ENCODE measurements around the gene ALDOC. TPM values are rescaled to one million over a fixed set of nuclear protein-coding genes. Genes with fewer than 3 reads are reported as not detected.

Gene ALDOC
- total RNA-seq, 1 donor from 2014 or later = 73.4 TPM

GRCh38 chr17:28571361-28572122, 5.2 kb downstream of the ALDOC start, which contains the start of gene PIGS:
PIGS (minus strand) TSS chr17:28571524; CDS start chr17:28571496, 28 bp downstream.
- intact Hi-C loops (cut with micrococcal nuclease) = loop anchor here (1.0 to 5.0 kb wide), 3 partner anchors 19 to 41 kb away; partner anchors contain the start of genes RSKR, SPAG5 and UNC119
- TF ChIP-seq CTCF (IDR thresholded peaks at IDR 0.05) = no peak
- peak within 1 kb of the TSS; percentile 87 for H3K27ac Mint-ChIP-seq
- ChIA-PET CTCF (interaction anchor here (0.6 to 2.0 kb wide), 6 partner anchors 9 to 31 kb away, joined by 3 to 19 read pairs (median 3); partner anchors contain the start of gene SPAG5), POLR2A (interaction anchor here (0.6 to 9.2 kb wide), 19 partner anchors 13 to 571 kb away, joined by 3 to 160 read pairs (median 4); partner anchors contain the start of genes BLTP2, PHF12, POLDIP2 and PROCA1)
- ATAC-seq (ENCODE audit: low read depth) = peak; percentile 94
- H3K4me3 Mint-ChIP-seq = peak within 1 kb of the TSS; percentile 95
- H3K9me3 Mint-ChIP-seq = no peaks in the 10 kb centered on the region
- peak; percentile 84 for DNase-seq
- peaks cover 62% of the 10 kb centered on the region for H3K4me1 Mint-ChIP-seq
- H3K27me3 Mint-ChIP-seq = no peaks in the 10 kb centered on the region
- H3K36me3 Mint-ChIP-seq (ENCODE audit: low read depth) = peaks cover 29% of the 10 kb centered on the region

GRCh38 chr17:28570716-28571360, 5.9 kb downstream of the ALDOC start:
- ChIA-PET POLR2A (interaction anchor here (0.6 to 9.2 kb wide), 19 partner anchors 12 to 572 kb away, joined by 3 to 160 read pairs (median 4); partner anchors contain the start of genes BLTP2, PHF12, POLDIP2 and PROCA1), CTCF (interaction anchor here (0.6 to 2.0 kb wide), 6 partner anchors 9 to 42 kb away, joined by 3 to 19 read pairs (median 3); partner anchors contain the start of gene SPAG5)
- DNase-seq = peak; percentile 40
- Mint-ChIP-seq H3K27ac (peak overlapping the region; percentile 87), H3K4me3 (peak overlapping the region; percentile 95), H3K4me1 (peaks cover 60% of the 10 kb centered on the region), H3K36me3 (ENCODE audit: low read depth) (peaks cover 29% of the 10 kb centered on the region), H3K9me3 (no peaks in the 10 kb centered on the region), H3K27me3 (no peaks in the 10 kb centered on the region)
- intact Hi-C loops (cut with micrococcal nuclease) = loop anchor here (1.0 to 5.0 kb wide), 3 partner anchors 19 to 41 kb away; partner anchors contain the start of genes RSKR, SPAG5 and UNC119
- TF ChIP-seq CTCF (IDR thresholded peaks at IDR 0.05) = no peak
- ATAC-seq (ENCODE audit: low read depth) = peak; percentile 12

DNA sequence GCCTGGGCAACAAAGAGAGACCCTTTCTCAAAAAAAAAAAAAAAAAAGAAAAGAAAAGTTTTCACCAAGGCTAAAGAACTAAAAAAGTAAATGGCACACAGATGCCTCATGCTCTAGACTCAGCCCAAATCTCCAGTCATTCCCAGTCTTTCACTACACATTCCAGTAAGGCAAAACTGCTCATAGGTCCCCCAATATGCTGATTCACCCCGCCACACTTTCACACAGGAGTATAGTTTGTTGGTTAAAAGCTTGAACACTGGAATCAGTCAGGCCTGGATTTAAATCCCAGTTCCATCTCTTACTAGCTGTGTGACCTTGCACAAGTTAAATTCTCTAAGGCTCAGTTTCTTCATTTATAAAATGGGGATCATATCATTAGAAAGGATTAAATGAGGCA, 7.2 kb downstream of the ALDOC start:
- peak overlapping the region; percentile 7 for H3K27ac Mint-ChIP-seq
- no peaks in the 10 kb centered on the region for H3K9me3 Mint-ChIP-seq
- H3K4me3 Mint-ChIP-seq = peak overlapping the region; percentile 95
- no peak for TF ChIP-seq CTCF (IDR thresholded peaks at IDR 0.05)
- peaks cover 32% of the 10 kb centered on the region for H3K36me3 Mint-ChIP-seq (ENCODE audit: low read depth)
- ChIA-PET CTCF (interaction anchor here (1.3 kb wide), 1 partner anchor 43 kb away, joined by 3 read pairs; no protein-coding TSS in a partner anchor), POLR2A (interaction anchor here (0.7 to 9.2 kb wide), 6 partner anchors 8 to 1344 kb away, joined by 3 to 160 read pairs (median 6); partner anchors contain the start of genes SPAG5 and UNC119)
- ATAC-seq (ENCODE audit: low read depth) = no peak
- H3K27me3 Mint-ChIP-seq = no peaks in the 10 kb centered on the region
- H3K4me1 Mint-ChIP-seq = peaks cover 70% of the 10 kb centered on the region
- no peak for DNase-seq
- intact Hi-C loops (cut with micrococcal nuclease) = no loop called here

DNA sequence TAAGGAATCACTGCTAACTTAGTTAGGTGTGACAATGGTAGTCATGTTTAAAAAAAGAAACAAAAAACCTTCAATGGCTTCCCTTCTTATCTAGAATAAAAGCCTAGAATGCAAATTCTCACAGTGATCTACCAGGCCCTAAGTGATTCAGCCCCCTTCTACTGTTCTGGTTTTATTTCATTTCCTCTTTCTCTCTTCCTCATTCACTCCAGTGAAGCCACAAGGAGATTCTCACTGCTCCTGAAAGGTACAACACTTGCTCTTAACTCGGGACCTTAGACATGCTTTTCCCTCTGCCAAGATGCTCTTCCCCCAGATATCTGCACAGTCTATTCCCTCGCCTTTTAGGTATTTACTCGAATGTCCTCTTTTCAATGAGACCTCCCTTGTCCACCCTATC, 9.1 kb downstream of the ALDOC start:
- peak; percentile 53 for ATAC-seq (ENCODE audit: low read depth)
- DNase-seq = no peak
- H3K27ac Mint-ChIP-seq = peak overlapping the region; percentile 90
- intact Hi-C loops (cut with micrococcal nuclease) = loop anchor here (1.0 kb wide), 3 partner anchors 9 to 32 kb away; partner anchors contain the start of genes ALDOC, SPAG5 and UNC119
- ChIA-PET POLR2A (interaction anchor here (0.6 to 9.2 kb wide), 6 partner anchors 18 to 210 kb away, joined by 3 to 160 read pairs (median 6); partner anchors contain the start of genes POLDIP2, SPAG5 and UNC119), CTCF (interaction anchor here (0.8 to 1.0 kb wide), 2 partner anchors 16 to 32 kb away, joined by 3 read pairs; no protein-coding TSS in a partner anchor)
- no peaks in the 10 kb centered on the region for H3K27me3 Mint-ChIP-seq
- peaks cover 70% of the 10 kb centered on the region for H3K4me1 Mint-ChIP-seq
- H3K4me3 Mint-ChIP-seq = peak overlapping the region; percentile 78
- H3K36me3 Mint-ChIP-seq (ENCODE audit: low read depth) = peaks cover 43% of the 10 kb centered on the region
- no peak for TF ChIP-seq CTCF (IDR thresholded peaks at IDR 0.05)
- H3K9me3 Mint-ChIP-seq = no peaks in the 10 kb centered on the region

All from activated B cell treated with CpG ODN at 0.5 μM for 24 hours (primary cell).